ENCODE measurements around the gene CEP104. TPM values are rescaled to one million over a fixed set of nuclear protein-coding genes. Genes with fewer than 3 reads are reported as not detected.

The CEP104 gene
- total and polyA plus RNA-seq, 9 of the 15 experiments (the other 6 are each of a cell fraction or from before 2014, with no cell fraction given), result 11.2 to 63.4 (median 42.6) TPM

DNA sequence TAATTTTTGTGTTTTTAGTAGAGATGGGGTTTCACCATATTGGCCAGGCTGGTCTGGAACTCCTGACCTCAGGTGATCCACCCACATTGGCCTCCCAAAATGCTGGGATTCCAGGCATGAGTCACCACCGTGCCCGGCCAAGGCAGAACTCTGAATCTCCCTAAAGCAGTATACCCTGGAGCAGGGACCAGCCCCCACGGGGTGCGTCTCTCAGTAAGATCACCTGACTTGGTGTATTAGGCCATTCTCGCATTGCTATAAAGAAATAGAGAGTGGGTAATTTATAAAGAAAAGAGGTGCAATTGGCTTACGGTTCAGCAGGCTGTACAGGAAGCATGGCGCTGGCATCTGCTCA is 14.4 kb upstream of the CEP104 start:
- WGBS (ENCODE audit: insufficient coverage, low coverage, missing lambda C conversion rate), result 92% methylated on average over 7 of the region's 7 CpGs
- in situ Hi-C loops (cut with MboI) (no loop called here), intact Hi-C loops (cut with micrococcal nuclease) (no loop called here)
- Histone ChIP-seq H3K27ac (ENCODE audit: extremely low read depth, low read depth, low read length) (no peak overlapping the region), H3K36me3 (ENCODE audit: control insufficient read depth, insufficient read depth, low read length) (peaks cover 63% of the 10 kb centered on the region), H3K4me3 (no peak overlapping the region), H3K79me2 (ENCODE audit: control insufficient read depth, insufficient read depth, low read length) (no peaks in the 10 kb centered on the region), H3K4me2 (ENCODE audit: insufficient read depth, low read length) (no peak overlapping the region), H3K9ac (ENCODE audit: insufficient read depth in 1 of 2, low read depth in 2 of 2, low read length in 2 of 2) (no peak overlapping the region), H3K4me1 (replicated peaks in 1 of 2; ENCODE audit: control insufficient read depth in 2 of 2, insufficient read depth in 2 of 2, low read length in 2 of 2) (peaks cover 17 to 28% of the 10 kb centered on the region in 2 experiments; a peak in 4 of 5 replicates), H2AFZ (ENCODE audit: low read depth, low read length) (no peak overlapping the region), H4K20me1 (replicated peaks; ENCODE audit: control insufficient read depth, insufficient read depth, low read length) (no peaks in the 10 kb centered on the region), H3K9me1 (ENCODE audit: control insufficient read depth, insufficient read depth, low read length) (no peaks in the 10 kb centered on the region), H3K9me3 (replicated peaks; ENCODE audit: control insufficient read depth, insufficient read depth, low read depth, low read length) (peaks cover 2% of the 10 kb centered on the region; the same call in 1 of the 2 replicates), H3K27me3 (ENCODE audit: control insufficient read depth in 2 of 2, insufficient read depth in 2 of 2, low read length in 2 of 2) (no peaks in the 10 kb centered on the region)
- TF ChIP-seq ESRRA (IDR thresholded peaks at IDR 0.05; ENCODE audit: borderline replicate concordance, low read depth) (no peak), EP400 (IDR thresholded peaks at IDR 0.05) (no peak), ZNF175 (CRISPR knock-in tag; IDR thresholded peaks at IDR 0.05; ENCODE audit: low read depth) (no peak), RBFOX2 (IDR thresholded peaks at IDR 0.05; ENCODE audit: low read depth, low read length) (no peak), ZNF224 (CRISPR knock-in tag; IDR thresholded peaks at IDR 0.05) (no peak), SRSF3 (IDR thresholded peaks at IDR 0.05; ENCODE audit: insufficient read depth, low read length) (no peak), SIN3A (IDR thresholded peaks at IDR 0.05; ENCODE audit: borderline replicate concordance in 2 of 2, control insufficient read depth in 1 of 2, low read depth in 2 of 2, low read length in 2 of 2) (no peak), SMAD4 (CRISPR knock-in tag; conservative IDR thresholded peaks at IDR 0.05) (no peak), NR3C1 (CRISPR knock-in tag; IDR thresholded peaks at IDR 0.05) (no peak), GABPA (tag; conservative IDR thresholded peaks at IDR 0.05; ENCODE audit: low read depth) (no peak), FOXK1 (CRISPR knock-in tag; IDR thresholded peaks at IDR 0.05; ENCODE audit: borderline replicate concordance) (no peak), ZFP36 (IDR thresholded peaks at IDR 0.05; ENCODE audit: low read depth, low read length, partially characterized antibody) (no peak), RFX1 (IDR thresholded peaks at IDR 0.05) (no peak)
- TF ChIP-seq, protein P1, sequence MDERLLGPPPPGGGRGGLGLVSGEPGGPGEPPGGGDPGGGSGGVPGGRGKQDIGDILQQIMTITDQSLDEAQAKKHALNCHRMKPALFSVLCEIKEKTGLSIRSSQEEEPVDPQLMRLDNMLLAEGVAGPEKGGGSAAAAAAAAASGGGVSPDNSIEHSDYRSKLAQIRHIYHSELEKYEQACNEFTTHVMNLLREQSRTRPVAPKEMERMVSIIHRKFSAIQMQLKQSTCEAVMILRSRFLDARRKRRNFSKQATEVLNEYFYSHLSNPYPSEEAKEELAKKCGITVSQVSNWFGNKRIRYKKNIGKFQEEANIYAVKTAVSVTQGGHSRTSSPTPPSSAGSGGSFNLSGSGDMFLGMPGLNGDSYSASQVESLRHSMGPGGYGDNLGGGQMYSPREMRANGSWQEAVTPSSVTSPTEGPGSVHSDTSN (CRISPR knock-in tag; IDR thresholded peaks at IDR 0.05; ENCODE audit: low read depth), result no peak
- TF ChIP-seq, protein P1 (tag; conservative IDR thresholded peaks at IDR 0.05; ENCODE audit: low read depth), result no peak
- TF ChIP-seq, protein P2, sequence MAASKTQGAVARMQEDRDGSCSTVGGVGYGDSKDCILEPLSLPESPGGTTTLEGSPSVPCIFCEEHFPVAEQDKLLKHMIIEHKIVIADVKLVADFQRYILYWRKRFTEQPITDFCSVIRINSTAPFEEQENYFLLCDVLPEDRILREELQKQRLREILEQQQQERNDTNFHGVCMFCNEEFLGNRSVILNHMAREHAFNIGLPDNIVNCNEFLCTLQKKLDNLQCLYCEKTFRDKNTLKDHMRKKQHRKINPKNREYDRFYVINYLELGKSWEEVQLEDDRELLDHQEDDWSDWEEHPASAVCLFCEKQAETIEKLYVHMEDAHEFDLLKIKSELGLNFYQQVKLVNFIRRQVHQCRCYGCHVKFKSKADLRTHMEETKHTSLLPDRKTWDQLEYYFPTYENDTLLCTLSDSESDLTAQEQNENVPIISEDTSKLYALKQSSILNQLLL (CRISPR knock-in tag; IDR thresholded peaks at IDR 0.05; ENCODE audit: borderline replicate concordance), result no peak
- ChIA-PET CTCF (ENCODE audit: low intra/inter-chr PET ratio) (no interaction called here), POLR2A (no interaction called here)
- ATAC-seq (no peak), FAIRE-seq (no peak), DNase-seq (ENCODE audit: extremely low read depth in 1 of 4, low spot score in 3 of 4) (no peak)
- no TSS peak for BruUV-seq (replicated peaks)
